ENCODE data around the gene PCSK6. TPM values are rescaled to one million over a fixed set of nuclear protein-coding genes. Genes with fewer than 3 reads are reported as not detected.
"Not testable (repeated sequence)": the region's sequence is repeated elsewhere in the genome, so short reads cannot be mapped to it uniquely, and the experiment has no call there.

Gene PCSK6
- total RNA-seq, 2 experiments from 2014 or later = 1.4 to 2.1 TPM

DNA sequence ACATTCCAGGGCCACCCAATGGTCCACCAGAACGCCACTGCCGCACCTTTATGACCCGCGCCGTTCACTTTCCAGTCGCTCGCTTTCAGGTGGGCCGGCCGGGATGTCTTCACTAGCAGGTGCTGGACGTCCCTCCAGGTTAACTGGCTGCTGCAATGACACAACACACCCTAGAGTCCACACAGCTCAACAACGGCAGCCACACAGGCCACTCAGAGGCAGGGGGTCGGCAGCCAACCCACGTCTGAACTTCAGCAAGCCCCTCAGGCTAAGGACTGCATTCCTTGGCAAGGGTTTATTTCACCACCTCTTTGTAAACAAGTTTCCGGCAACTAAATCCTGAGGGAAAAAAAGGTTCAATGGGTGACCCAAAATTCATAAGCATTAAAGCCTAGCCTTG is 105.2 kb downstream of the PCSK6 start:
- Mint-ChIP-seq H3K27ac (no peak overlapping the region), H3K4me1 (no peaks in the 10 kb centered on the region), H3K36me3 (no peaks in the 10 kb centered on the region), H3K4me3 (no peak overlapping the region), H3K9me3 (no peaks in the 10 kb centered on the region), H3K27me3 (peaks cover 4% of the 10 kb centered on the region)
- POLR2A ChIA-PET = no interaction called here
- ATAC-seq (ENCODE audit: low read depth) (no peak), DNase-seq (no peak)

DNA sequence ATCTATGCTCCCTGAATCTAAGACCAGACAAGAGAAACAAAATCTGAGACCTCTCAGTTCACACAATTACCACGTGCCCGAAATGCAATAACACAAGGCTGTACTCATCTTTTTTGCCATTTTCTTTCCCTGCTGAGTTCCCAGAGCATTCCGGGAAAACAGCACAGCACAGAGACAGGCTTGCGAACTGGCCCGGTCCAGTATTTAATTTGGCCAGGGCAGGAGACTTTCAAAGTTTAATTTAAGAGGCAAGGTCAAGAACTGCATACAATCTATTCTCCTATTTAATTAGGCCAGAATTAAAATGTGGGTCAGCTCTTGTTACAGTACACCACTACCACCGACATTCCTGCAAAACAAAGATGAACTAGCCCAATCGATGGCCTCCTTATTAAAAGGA is 107.0 kb downstream of the PCSK6 start:
- no peaks in the 10 kb centered on the region for H3K36me3 Mint-ChIP-seq

GRCh38 chr15:101381671-101382212 is 107.8 kb downstream of the PCSK6 start:
- Mint-ChIP-seq H3K36me3 (no peaks in the 10 kb centered on the region), H3K4me1 (peaks cover 8% of the 10 kb centered on the region), H3K27ac (no peak overlapping the region), H3K9me3 (no peaks in the 10 kb centered on the region), H3K4me3 (no peak overlapping the region), H3K27me3 (peaks cover 4% of the 10 kb centered on the region)
- DNase-seq (no peak), ATAC-seq (ENCODE audit: low read depth) (no peak)
- POLR2A ChIA-PET = no interaction called here

More for the DNA sequence above, 107.0 kb downstream of the PCSK6 start:
- no peak for ATAC-seq (ENCODE audit: low read depth)
- no peaks in the 10 kb centered on the region for H3K9me3 Mint-ChIP-seq
- peaks cover 4% of the 10 kb centered on the region for H3K27me3 Mint-ChIP-seq
- POLR2A ChIA-PET = no interaction called here
- no peak for DNase-seq
- peaks cover 2% of the 10 kb centered on the region for H3K4me1 Mint-ChIP-seq
- H3K27ac Mint-ChIP-seq = no peak overlapping the region
- no peak overlapping the region for H3K4me3 Mint-ChIP-seq

- Mint-ChIP-seq H3K27ac (no peak overlapping the region), H3K9me3 (no peaks in the 10 kb centered on the region), H3K36me3 (no peaks in the 10 kb centered on the region), H3K27me3 (peaks cover 2% of the 10 kb centered on the region), H3K4me3 (no peak overlapping the region), H3K4me1 (peaks cover 15% of the 10 kb centered on the region)
- DNase-seq = no peak
- POLR2A ChIA-PET = no interaction called here
- no peak for ATAC-seq (ENCODE audit: low read depth)
These were observed 109.4 kb downstream of the PCSK6 start for GRCh38 chr15:101380146-101380545.

GRCh38 chr15:101379647-101380046 is 109.9 kb downstream of the PCSK6 start:
- no peak overlapping the region for H3K4me3 Mint-ChIP-seq
- no peaks in the 10 kb centered on the region for H3K27me3 Mint-ChIP-seq
- DNase-seq (no peak), ATAC-seq (ENCODE audit: low read depth) (no peak)
- H3K9me3 Mint-ChIP-seq = no peaks in the 10 kb centered on the region
- no peak overlapping the region for H3K27ac Mint-ChIP-seq
- no peaks in the 10 kb centered on the region for H3K36me3 Mint-ChIP-seq
- peaks cover 15% of the 10 kb centered on the region for H3K4me1 Mint-ChIP-seq
- POLR2A ChIA-PET = no interaction called here

GRCh38 chr15:101378879-101379278 is 110.6 kb downstream of the PCSK6 start:
- no peaks in the 10 kb centered on the region for H3K36me3 Mint-ChIP-seq
- no peak for ATAC-seq (ENCODE audit: low read depth)

DNA sequence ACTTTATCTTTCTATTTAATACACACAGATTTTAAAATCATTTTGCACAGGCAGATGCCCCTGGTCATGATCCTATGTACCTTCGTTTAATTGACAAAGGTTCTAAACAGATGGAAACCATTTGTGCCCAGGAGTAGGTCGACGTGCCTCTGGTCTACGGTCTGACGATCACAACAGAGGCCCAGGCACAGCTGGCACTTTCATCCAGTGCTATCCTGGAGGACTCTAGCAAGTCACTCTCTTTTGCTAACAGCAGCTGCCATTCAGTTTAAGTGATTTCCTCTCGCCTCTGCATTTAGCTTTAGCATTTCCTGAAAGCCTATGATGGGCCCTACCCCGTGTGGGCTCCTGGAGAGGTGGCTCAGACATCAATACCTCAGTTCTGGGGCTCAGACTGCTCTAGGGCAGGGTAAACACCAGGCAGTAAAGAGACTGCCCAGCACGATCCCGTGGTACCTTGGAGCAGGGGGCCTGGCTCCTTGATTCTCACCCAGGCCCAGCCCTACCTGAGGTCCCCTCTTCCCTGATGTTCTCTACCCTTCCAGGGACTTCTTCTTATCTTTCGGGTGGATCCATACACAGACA is 111.2 kb downstream of the PCSK6 start:
- H3K27me3 Mint-ChIP-seq = no peaks in the 10 kb centered on the region
- no peak for DNase-seq
- no peaks in the 10 kb centered on the region for H3K9me3 Mint-ChIP-seq
- POLR2A ChIA-PET = interaction anchor here (0.6 kb wide), 2 partner anchors 13 to 58 kb away, joined by 3 read pairs; no protein-coding TSS in a partner anchor
- ATAC-seq (ENCODE audit: low read depth) = no peak
- H3K4me1 Mint-ChIP-seq = peaks cover 19% of the 10 kb centered on the region
- H3K36me3 Mint-ChIP-seq = no peaks in the 10 kb centered on the region
- H3K27ac Mint-ChIP-seq = no peak overlapping the region
- no peak overlapping the region for H3K4me3 Mint-ChIP-seq

More at GRCh38 chr15:101378879-101379278, 110.6 kb downstream of the PCSK6 start:
- no peaks in the 10 kb centered on the region for H3K9me3 Mint-ChIP-seq
- peaks cover 15% of the 10 kb centered on the region for H3K4me1 Mint-ChIP-seq
- no peak overlapping the region for H3K4me3 Mint-ChIP-seq
- POLR2A ChIA-PET = no interaction called here
- H3K27me3 Mint-ChIP-seq = no peaks in the 10 kb centered on the region
- DNase-seq = no peak
- no peak overlapping the region for H3K27ac Mint-ChIP-seq

DNA sequence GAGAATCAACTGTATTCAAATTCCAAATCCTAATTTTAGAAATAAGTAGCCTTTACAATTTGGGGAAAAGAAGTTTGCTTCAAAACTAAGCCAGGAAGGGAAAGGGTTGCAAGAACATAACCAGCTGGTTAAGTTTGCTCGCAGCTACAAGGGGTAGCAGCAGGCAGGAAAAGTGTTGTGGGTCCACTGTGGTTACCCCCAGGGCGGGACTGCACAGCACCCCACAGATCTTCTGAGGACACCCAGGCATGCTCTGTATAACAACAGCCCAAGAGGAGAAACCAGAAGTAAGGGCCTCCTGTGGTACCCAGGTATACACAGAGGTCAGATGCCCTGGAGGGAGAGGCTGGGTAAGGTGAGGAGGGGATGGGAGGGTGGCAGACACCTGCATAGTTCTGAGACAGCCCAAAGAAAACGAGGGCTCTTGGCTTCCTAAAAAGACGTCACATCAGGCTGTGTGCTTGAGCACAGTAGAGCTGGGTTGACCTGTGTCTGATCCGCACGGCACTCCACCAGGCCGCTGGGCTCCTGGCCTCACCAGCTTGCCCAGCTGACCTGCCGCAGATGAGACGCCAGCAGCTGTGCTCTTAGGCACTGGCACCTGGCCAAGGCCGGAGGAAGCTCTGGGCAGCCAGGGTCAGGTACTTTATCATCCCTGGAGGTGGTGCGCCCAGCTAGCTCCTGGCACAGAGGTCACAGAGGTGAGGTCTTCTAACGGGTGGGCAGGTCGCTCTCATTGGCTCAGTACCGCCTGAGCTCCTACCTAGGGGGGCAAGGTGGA is 112.7 kb downstream of the PCSK6 start:
- peak; percentile 94 for ATAC-seq (ENCODE audit: low read depth)
- H3K9me3 Mint-ChIP-seq = no peaks in the 10 kb centered on the region
- POLR2A ChIA-PET = interaction anchor here (1.1 to 1.9 kb wide), 5 partner anchors 10 to 82 kb away, joined by 3 to 5 read pairs (median 5); partner anchors contain the start of gene SNRPA1
- DNase-seq = peak; percentile 49
- peaks cover 21% of the 10 kb centered on the region for H3K4me1 Mint-ChIP-seq
- H3K27me3 Mint-ChIP-seq = peaks cover 7% of the 10 kb centered on the region
- H3K4me3 Mint-ChIP-seq = peak overlapping the region; percentile 63
- H3K27ac Mint-ChIP-seq = peak overlapping the region; percentile 88
- no peaks in the 10 kb centered on the region for H3K36me3 Mint-ChIP-seq

GRCh38 chr15:101375006-101375405 is 114.5 kb downstream of the PCSK6 start:
- POLR2A ChIA-PET; H3K9me3 Mint-ChIP-seq; DNase-seq; H3K4me3 Mint-ChIP-seq; H3K27ac Mint-ChIP-seq; H3K27me3 Mint-ChIP-seq; ATAC-seq (ENCODE audit: low read depth); H3K36me3 Mint-ChIP-seq: not testable (repeated sequence)
- peaks cover 21% of the 10 kb centered on the region for H3K4me1 Mint-ChIP-seq

- DNase-seq (no peak), ATAC-seq (ENCODE audit: low read depth) (no peak)
- POLR2A ChIA-PET = no interaction called here
- peaks cover 21% of the 10 kb centered on the region for H3K4me1 Mint-ChIP-seq
- H3K4me3 Mint-ChIP-seq = no peak overlapping the region
- H3K36me3 Mint-ChIP-seq = no peaks in the 10 kb centered on the region
- H3K9me3 Mint-ChIP-seq = no peaks in the 10 kb centered on the region
- H3K27ac Mint-ChIP-seq = no peak overlapping the region
- peaks cover 7% of the 10 kb centered on the region for H3K27me3 Mint-ChIP-seq
These were observed 115.2 kb downstream of the PCSK6 start for GRCh38 chr15:101374326-101374725.

DNA sequence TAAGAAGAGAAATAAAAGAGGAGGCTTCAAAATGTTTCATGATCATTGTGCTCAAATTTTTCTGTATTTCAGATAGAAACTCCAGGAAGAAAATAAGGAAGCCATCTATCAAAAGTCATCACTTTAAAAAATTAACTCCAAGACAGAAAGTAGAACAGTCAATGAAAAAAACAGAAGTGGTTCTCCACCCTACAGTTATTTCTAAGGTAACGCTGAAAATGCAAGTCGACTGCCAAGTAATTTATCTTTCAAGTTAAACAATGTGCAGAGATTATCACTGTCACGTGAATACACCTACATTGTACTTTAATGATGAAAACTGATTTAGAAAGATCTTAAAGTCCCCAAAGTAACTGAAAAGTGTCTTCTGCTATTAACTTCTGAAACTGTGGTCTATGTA is 115.9 kb downstream of the PCSK6 start:
- Mint-ChIP-seq H3K27me3 (peaks cover 7% of the 10 kb centered on the region), H3K4me3 (no peak overlapping the region), H3K36me3 (no peaks in the 10 kb centered on the region), H3K4me1 (peaks cover 21% of the 10 kb centered on the region), H3K27ac (no peak overlapping the region), H3K9me3 (no peaks in the 10 kb centered on the region)
- POLR2A ChIA-PET = no interaction called here
- ATAC-seq (ENCODE audit: low read depth) (no peak), DNase-seq (no peak)

DNA sequence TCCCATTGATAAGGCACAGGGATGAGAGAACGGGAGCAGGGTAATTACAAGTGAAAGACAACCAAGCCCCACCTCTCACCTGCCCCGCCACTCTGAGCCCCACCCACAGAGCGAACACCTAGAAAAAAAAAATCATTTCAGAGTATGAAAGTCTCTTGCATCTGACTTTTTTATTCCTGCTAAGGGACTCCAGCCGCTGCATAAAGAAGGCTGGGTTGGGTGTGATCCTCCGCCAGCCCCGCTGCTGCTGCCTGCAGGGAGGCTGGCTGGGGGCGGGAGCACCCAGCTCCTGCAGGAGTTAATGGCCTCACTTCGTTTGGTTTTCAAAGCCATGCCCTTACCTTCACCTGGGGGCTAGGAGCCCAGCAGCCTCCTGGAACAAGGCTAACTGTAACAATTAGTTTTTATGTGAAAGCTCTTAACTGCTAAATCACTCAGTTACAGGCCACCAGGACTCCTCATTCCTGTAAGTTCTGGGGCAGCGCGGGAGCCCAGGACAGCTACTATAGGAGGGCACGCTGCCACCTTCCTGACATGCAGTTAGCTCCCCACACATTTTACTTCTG is 116.5 kb downstream of the PCSK6 start:
- Mint-ChIP-seq H3K9me3 (no peaks in the 10 kb centered on the region), H3K4me1 (peaks cover 21% of the 10 kb centered on the region), H3K27ac (no peak overlapping the region), H3K4me3 (no peak overlapping the region), H3K27me3 (peaks cover 7% of the 10 kb centered on the region), H3K36me3 (no peaks in the 10 kb centered on the region)
- ATAC-seq (ENCODE audit: low read depth) (no peak), DNase-seq (no peak)
- POLR2A ChIA-PET = no interaction called here

- no peaks in the 10 kb centered on the region for H3K9me3 Mint-ChIP-seq
- peaks cover 7% of the 10 kb centered on the region for H3K27me3 Mint-ChIP-seq
- no peak overlapping the region for H3K27ac Mint-ChIP-seq
- DNase-seq = no peak
- no peaks in the 10 kb centered on the region for H3K36me3 Mint-ChIP-seq
- POLR2A ChIA-PET = no interaction called here
- no peak overlapping the region for H3K4me3 Mint-ChIP-seq
- ATAC-seq (ENCODE audit: low read depth) = no peak
- peaks cover 15% of the 10 kb centered on the region for H3K4me1 Mint-ChIP-seq
These were observed 117.3 kb downstream of the PCSK6 start for GRCh38 chr15:101372149-101372577.

GRCh38 chr15:101371519-101371918 is 118.0 kb downstream of the PCSK6 start:
- H3K4me1 Mint-ChIP-seq = peaks cover 10% of the 10 kb centered on the region
- H3K36me3 Mint-ChIP-seq = no peaks in the 10 kb centered on the region
- H3K27me3 Mint-ChIP-seq = peaks cover 7% of the 10 kb centered on the region
- H3K4me3 Mint-ChIP-seq = no peak overlapping the region
- H3K27ac Mint-ChIP-seq = no peak overlapping the region
- no peaks in the 10 kb centered on the region for H3K9me3 Mint-ChIP-seq
- ATAC-seq (ENCODE audit: low read depth) = no peak
- no peak for DNase-seq
- POLR2A ChIA-PET = no interaction called here
